ENCODE measurements around the gene KCNMA1.

The KCNMA1 gene

DNA sequence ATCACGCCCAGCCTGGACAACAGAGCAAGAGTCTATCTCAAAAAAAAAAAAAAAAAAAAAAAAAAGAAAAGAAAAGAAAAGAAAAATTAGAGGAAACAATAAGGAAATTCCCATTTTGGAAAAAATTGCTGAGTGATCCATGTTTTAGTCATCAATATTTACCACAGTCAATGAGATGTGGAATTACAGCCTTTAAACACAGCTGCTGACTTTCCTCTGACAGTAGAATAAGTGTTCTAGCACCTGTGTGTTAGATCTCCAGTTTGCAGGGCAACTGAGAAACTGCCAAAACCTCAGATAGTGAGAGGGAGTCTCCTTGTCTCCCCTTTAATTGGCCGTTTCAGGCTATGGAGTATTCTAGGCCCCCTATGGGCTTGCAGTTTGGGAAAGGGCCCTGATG lies 520.1 kb downstream of the KCNMA1 start:
- in situ Hi-C loops (cut with MboI; ENCODE audit: low sequenced_read_pairs): no loop called here

DNA sequence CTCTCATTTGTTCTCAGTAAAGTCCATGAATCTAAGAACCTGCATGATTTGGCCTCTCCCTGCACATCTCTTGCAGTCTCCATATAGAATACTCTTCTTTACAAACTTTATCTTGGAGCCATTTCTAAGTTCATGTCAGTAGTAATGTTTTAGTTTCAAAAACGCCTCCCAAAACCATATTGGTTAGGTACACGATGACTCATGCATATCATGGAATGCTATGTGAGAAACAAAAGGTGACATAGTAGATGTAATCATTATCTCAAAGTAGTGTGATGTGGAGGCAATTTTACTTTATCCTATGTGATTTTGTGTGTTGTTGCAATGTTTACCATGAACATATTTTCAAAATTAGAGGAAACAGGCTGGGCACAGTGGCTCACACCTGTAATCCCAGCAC lies 520.7 kb downstream of the KCNMA1 start:
- in situ Hi-C loops (cut with MboI; ENCODE audit: low sequenced_read_pairs): no loop called here

DNA sequence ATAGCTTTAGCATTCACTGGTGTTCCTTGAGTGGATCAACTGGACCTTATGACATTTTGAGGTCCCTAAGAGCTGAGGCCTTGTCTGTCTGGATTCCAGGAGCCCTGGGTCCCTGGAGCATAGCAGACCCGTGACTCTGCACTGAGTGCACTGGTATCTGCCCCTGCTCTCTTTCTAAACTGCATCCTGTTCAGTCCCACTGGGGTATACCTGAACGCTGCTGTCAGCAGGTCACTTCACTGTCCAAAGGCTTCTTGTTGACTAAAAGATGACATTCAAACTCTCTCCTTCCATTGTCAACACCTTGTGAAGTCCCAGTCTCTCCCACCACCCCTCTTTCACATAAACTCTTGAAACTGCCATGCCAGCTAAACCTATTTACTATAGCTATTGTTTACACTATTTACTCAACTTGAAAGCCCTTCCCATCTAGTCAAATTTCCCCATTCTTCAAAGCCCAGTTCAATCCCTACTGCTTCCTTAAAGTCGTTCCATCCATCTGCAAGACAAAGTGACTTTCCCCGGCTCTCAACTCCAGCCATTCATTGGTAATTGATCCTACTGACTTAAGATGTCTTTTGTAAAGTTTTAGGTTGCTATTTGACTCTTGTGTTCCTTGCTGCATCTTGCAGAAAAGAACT lies 523.3 kb downstream of the KCNMA1 start:
- in situ Hi-C loops (cut with MboI; ENCODE audit: low sequenced_read_pairs): no loop called here

DNA sequence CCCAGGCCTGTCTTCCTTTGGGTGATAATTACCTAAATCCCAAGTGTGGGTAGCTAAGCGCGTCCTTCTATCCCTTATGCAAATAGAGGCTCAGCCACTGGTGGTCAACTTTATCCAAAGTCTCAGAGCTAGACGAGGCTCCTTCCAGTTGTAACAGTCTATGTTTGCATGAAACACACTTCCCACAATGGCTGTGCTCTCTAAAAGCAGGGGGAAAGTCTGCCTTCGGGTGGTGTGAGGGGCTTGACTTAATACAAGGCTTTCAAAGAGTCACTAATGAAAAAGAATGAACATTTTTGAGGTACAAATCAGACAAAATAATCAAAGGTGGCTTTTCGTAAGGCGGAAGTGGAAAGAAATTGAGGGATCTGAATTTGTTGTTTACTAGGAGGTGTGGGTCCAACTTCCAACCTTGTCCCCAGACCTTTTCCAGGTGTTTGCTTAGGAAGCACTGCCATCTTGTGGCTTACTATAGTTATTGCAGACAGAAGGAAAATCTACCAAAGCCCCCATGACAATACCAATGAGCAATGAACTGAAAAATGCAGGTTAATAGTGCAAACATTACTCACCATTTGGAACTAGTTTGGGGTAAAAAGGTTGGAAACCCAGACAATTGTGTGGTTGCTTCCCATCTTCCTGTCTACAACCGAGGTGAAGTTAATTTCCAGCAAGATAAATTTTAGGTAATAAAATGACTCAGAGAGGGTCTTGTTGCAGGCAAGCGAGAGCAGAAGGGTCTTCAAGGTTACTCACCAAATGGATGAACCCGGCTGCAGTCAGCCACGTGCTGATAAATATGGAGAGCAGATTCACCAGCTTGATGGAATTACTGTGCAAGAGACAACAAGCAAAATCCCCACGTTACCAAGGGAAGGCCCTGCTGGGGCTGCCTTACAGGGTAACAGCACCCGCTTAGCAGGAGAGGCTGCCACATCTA lies 525.7 kb downstream of the KCNMA1 start:
- in situ Hi-C loops (cut with MboI; ENCODE audit: low sequenced_read_pairs): no loop called here

DNA sequence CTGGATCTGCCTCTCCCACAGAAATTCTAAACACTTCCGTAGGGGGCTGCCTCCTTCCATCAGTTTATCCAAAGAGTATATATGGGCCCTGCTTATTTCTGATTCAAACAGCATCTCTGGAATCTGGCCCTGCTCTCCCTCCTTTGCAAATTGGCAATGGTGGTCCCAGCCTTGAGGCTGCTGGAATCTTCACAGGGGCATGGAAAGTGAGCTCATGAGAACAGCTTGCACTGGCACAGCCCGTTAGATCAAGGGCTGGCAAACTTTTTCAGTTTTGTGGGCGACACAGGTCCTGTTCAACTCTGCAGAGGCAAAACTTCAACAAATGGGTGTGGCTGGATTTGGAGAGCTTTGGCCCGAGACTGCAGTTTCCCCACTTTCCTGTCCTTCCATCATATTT lies 526.9 kb downstream of the KCNMA1 start:
- in situ Hi-C loops (cut with MboI; ENCODE audit: low sequenced_read_pairs): no loop called here

DNA sequence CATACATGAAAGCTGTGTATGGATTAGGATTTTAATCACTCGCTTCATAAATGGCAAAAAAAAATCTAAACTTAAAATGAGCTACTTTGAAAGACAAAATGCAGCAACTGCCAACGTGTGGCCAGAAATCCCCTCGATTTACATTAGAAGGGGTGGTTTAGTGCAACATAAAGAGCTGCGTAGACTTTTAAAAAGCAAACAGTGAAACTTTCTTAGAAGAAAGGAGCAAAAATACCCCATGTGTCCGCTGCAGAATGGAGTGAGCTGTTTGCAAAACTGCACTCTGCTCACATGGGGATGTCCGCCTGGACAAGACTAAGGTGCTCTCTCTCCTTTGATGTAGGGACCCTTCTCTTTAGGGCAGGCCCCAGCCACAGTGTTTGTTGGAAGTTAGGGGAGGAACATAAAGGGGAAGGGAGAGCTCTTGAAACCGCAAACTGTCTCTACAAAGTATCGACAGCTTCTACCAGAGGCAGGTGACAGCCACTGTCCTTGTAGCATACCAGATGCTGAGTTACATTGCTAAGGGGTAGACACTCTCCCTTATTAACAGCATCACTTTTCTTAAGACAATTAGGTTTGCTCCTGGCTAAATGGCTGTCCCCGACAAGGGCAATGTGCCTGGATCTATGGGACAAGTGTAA lies 528.1 kb downstream of the KCNMA1 start:
- in situ Hi-C loops (cut with MboI; ENCODE audit: low sequenced_read_pairs): no loop called here

DNA sequence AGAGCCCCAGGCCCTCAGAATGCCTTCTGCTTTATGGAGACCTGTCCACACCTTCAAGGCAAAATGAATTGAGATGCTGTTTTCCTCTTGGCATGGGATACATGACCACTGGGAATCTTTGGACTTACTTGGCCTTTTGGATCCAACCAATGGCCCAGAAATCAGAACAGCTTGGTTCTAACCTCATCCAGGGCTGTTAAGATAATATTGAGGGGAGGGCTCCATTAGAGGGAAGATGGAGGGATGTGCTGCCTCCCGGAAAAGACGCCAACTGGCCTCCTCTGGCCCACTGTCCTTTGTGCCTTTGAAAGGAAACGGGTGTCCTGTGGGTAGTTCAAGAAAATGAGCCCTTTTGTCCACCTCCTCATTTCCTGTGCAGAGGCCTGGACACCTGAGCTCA lies 530.9 kb downstream of the KCNMA1 start:
- in situ Hi-C loops (cut with MboI; ENCODE audit: low sequenced_read_pairs): no loop called here

DNA sequence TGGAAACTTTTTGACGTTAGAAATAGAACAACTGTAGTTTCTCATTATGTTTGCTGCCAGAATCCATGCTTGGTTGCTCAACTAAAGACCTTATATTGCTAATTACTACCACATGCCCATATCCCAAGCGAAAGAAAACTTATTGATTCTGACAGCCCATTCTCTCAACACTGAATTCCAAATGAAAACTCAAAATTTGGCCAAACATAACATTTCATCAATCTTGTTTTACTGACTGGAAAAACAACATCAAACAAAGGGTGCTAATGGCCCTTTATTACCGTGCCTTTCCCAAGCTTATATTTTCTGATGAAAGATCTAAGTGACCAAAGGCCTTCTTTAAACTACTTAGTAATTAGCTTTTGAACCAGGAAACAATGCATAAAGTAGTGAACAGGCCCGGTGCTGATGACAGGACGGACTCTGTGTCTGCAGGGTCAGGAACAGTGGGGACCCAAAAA lies 531.8 kb downstream of the KCNMA1 start:
- in situ Hi-C loops (cut with MboI; ENCODE audit: low sequenced_read_pairs): no loop called here

DNA sequence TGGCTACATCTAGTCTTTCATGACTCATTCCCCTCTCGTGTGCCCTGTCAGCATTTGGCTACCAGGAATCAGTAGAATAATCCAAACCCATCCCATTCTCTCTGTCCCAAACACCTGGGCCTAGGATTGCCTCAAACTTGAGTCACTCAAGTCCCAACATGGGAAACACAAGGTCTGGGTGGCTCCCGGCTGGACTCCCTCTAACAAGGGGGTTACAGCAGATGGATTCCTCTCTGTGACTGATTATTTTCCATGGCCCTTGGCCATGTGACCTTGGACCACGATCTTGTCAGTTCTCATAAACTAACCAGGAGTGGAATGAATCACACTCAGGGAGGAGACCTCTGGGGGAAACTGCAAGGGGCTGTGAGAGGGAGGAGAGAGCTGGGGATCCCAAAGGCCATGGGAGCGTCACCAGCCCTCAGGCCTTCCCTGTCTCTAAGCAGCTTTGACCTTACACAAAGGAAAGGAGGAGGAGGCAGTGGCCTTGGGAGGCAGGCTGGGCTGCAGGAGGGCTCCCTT lies 533.1 kb downstream of the KCNMA1 start:
- in situ Hi-C loops (cut with MboI; ENCODE audit: low sequenced_read_pairs): no loop called here

DNA sequence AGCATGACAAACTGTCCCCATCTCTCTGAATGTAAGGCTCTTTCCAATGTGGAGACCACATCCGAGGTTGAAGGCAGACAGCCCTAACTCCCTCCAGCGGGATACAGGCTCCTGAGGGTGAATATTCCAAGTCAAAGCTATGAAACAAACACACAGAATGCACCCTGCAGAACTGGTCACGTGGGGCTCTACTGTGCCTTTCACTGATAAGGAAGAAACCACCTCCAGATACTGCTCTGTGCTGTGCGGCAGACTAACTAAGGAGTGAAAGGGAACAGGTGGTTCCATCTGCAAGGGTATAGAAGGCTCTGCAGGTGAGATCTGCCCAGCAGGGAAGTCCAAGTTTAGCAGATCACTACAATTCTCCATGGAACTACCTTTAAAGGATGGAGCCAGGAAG lies 534.4 kb downstream of the KCNMA1 start:
- in situ Hi-C loops (cut with MboI; ENCODE audit: low sequenced_read_pairs): no loop called here

DNA sequence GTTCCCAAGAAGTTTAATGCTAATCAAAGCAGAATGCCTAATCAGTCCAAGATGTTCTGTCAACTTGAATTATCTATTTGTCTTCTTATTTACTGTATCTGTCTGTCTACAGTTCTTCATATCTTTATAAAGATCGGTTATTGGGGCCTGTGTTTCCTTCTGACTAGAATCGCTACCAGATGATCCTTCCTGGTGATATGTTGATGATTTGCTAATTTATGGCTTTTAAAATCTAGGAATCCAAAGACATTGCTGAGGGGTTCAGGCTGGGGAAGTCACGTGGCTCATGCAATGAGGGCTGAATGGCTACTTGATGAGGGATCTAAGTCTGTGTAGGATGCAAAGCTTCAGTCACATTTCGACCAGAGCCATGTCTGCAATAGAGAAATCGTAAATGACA lies 536.3 kb downstream of the KCNMA1 start:
- in situ Hi-C loops (cut with MboI; ENCODE audit: low sequenced_read_pairs): no loop called here

DNA sequence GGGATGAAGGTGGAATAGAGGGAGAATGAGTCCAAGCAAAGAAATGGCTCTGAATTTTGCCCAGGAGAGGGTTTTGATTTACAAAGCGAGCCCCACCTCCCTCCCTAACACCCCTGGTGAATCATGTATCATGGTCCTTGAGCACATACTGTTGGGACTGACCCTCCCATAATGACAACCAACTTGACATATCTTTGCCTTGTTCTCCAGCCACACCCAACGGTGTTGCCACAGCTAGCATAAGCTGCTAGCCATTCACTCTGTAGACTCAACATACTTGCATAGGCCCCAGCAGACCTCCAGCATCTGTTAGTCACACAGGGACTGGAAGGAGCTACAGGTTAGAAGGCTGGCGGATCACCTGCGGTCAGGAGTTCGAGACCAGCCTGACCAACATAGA lies 538.5 kb downstream of the KCNMA1 start:
- in situ Hi-C loops (cut with MboI; ENCODE audit: low sequenced_read_pairs): no loop called here

DNA sequence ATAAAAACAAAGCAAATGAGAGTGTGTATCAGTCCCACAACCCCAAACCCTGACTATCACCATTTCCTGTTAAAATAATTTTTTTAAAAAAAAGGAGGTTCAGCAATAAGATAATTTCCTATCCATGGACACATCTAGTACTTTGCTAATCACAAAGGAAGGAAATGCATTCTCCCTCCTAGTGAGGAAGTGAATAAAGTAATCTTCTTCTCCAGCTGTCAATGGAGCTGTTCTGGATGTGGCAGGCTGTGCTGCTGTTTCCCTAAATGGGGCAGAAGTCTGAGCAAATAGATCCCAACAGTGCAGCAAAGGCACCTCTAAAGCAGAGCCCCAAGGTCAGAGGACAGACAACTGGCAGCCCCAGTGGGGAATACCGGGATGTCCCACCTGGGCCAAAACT lies 540.0 kb downstream of the KCNMA1 start:
- in situ Hi-C loops (cut with MboI; ENCODE audit: low sequenced_read_pairs): no loop called here

DNA sequence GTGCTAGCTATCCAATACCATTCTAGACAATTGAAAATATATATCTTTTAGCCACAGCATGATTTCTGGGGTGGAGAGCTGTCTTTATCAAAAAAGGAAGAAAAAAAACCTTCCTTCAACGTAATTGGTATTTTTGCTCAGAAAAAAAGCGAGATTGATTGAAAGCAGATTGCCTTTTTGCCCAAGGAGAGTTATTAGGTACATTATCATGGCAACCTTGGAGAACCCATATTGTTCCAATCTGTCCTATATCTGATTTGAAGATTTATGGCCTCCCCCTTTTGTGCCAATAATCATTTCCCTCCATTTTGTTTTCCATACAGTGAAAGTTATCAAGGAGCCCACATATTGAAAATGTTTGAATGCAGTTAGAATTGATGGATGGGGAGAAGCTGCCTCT lies 544.5 kb downstream of the KCNMA1 start:
- in situ Hi-C loops (cut with MboI; ENCODE audit: low sequenced_read_pairs): no loop called here

DNA sequence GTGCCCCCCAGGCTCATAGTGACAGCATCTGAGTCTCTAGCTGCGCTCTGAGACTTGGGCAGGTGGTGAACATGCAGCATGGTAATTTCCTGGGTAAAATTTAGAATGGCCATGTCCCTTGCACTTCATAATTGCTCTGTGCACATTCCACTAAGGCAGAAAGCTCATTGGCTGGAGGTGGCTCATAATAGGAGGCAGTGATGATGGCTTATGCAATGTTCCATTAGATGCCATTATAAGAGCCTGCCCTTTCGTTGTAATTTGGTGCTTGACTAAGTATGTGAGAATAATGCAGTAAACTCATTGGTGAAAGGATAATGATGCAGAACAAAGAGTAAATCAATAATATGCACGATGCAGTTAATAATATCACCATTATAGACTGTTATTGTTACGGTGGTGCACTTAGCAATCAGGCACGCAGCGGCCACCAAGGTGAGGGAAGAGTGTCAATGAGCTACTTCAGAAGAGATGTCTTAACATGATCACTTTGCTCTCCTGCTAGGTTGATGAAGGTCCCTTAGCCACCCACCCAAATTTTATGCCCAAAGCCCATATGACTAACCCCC lies 545.9 kb downstream of the KCNMA1 start:
- in situ Hi-C loops (cut with MboI; ENCODE audit: low sequenced_read_pairs): no loop called here

DNA sequence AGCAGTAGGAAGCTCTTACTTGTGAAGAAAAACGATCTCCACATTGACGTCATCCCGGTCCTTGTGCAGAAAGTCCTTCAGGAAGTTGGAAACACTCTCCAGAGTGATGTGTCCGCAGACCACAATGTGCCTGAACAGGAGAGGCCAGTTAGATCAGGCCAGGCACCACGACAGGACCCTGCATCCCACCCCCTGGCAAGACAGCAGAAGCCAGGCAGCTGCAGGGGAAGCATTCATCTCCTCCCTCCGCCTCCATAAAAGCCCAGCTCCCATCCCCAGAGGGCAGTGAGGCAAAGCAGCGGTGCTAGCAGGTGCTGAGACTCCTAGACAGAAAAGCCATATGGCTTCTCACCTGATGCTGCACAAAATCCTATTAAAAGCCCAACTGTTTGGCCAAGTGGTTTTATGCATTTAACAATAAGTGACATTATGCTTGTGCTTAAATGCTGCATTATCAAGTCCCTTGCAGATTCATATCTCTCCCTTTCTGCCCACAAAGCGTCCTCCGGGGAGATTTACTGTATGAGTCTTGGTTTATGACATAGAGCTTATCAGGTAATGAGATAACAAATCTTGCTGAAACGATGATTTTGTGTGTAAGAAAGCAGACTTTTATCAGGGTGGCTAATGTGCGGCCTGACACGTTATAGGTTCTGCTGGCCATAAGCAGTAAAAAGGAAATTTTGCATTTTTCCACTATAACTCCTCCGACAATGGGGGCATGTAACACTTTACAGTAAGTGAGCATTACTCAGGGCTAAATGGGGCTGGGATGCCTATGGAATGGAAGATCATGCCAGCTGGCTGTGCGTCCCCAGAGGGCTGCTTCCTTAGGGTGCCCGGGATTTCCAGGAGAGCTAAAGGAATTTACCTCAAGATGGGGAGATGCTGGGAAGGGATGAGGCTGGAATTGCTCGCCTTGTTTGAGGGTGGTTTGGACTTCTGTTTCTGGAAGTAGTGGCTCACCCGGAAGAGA lies 546.9 kb downstream of the KCNMA1 start:
- in situ Hi-C loops (cut with MboI; ENCODE audit: low sequenced_read_pairs): no loop called here

DNA sequence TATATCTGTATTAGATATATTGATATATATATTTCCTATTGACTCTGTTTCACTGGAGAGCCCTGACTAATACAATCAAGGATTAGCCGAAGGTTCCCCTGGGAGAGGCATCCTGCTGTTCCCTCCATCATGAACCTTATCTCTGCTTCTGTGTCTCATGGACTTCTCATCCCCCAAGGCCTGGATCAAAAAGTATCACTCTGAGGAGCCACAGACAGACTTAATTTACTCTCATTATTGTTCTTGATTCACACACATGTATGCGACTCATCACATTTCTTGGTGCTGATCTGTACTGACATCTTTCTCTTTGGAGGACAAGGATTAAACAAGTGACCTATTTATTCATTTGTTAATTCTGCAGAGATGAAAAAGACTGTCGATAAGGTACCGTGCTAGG lies 550.2 kb downstream of the KCNMA1 start:
- in situ Hi-C loops (cut with MboI; ENCODE audit: low sequenced_read_pairs): no loop called here

DNA sequence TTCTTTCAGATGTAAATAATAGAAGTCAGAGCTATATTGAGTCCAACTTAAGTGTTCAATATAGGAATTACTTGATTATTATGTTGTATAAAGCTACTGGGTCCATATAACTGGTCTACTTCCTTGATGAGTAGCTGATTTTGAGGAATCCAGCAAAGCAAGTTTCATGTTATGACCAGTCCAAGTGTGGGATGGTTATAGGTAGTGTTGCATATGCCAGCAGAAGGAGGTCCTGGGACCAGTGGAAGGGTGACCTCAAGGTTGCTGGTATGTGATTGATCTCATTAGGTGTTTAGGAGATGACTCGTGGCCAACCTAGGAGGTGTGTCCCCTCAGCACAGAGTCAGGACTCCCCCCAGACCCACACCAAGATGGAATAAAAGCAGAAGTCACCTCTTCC lies 551.5 kb downstream of the KCNMA1 start:
- in situ Hi-C loops (cut with MboI; ENCODE audit: low sequenced_read_pairs): no loop called here

DNA sequence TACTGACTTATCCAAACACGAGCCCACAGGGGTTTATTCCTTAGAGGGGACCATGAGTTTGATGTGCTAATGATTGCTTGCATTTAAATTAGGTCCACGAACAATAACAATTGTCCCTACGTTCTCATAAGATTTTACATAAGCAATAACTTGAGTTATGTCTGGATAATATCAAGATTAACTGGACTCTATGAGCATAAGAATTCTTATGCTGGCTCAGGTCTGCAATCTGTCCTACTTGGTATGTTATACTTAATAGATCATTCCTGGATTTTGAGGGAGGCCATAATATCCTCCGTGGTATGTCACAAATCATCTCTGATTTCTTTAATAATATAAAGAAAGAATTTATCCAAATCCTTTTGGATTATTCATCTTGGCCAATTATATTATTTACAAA lies 552.3 kb downstream of the KCNMA1 start:
- in situ Hi-C loops (cut with MboI; ENCODE audit: low sequenced_read_pairs): no loop called here
